ENCODE results near the gene ZNF749. TPM values are rescaled to one million over a fixed set of nuclear protein-coding genes. Genes with fewer than 3 reads are reported as not detected.

The ZNF749 gene
- total RNA-seq, 1 donor from 2014 or later = 7.8 TPM

DNA sequence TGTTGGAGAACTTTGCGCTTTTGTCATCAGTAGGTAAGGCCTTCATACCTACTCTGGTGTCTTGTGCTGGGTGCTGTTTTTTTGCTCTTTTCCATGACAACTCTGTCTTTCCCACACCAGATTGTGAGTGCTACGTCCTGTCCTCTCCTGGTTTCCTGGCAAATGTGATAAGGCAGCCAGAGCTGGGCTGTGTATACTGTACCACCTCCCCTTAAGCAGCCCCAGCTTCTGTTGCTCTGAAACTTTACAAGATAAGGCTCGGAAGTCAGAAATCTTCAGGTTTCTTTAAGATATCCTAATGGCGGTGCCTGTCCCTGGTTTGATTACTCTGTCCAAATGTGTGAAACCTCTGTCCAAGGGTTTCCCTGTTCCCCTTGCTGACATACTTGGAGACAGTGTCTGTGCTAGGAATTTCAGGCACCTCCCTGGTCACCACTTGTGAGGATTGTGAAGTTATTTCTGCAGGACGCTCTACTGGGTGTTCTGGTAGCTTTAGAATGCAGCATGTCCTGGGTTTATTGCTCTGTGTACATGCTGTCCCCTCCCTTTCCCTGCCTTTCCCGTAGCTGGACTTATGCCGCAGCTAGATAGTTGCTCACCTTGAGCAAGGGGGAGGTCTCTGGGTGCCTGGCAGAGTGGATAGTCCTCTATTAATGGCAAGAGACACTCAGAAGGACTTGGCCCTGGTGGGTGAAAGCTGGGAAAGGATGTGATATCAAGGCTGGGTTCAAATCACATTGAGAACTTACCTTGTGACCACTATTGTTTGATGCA lies 7.0 kb downstream of the ZNF749 start:
- Mint-ChIP-seq H3K4me1 (ENCODE audit: low read depth) (no peaks in the 10 kb centered on the region), H3K27ac (ENCODE audit: unreplicated experiment) (no peak overlapping the region), H3K4me3 (ENCODE audit: unreplicated experiment) (no peak overlapping the region), H3K9me3 (ENCODE audit: low read depth) (peaks cover 28% of the 10 kb centered on the region), H3K27me3 (ENCODE audit: low read depth) (no peaks in the 10 kb centered on the region), H3K36me3 (ENCODE audit: low read depth) (peaks cover 46% of the 10 kb centered on the region)
- TF ChIP-seq, protein P1, sequence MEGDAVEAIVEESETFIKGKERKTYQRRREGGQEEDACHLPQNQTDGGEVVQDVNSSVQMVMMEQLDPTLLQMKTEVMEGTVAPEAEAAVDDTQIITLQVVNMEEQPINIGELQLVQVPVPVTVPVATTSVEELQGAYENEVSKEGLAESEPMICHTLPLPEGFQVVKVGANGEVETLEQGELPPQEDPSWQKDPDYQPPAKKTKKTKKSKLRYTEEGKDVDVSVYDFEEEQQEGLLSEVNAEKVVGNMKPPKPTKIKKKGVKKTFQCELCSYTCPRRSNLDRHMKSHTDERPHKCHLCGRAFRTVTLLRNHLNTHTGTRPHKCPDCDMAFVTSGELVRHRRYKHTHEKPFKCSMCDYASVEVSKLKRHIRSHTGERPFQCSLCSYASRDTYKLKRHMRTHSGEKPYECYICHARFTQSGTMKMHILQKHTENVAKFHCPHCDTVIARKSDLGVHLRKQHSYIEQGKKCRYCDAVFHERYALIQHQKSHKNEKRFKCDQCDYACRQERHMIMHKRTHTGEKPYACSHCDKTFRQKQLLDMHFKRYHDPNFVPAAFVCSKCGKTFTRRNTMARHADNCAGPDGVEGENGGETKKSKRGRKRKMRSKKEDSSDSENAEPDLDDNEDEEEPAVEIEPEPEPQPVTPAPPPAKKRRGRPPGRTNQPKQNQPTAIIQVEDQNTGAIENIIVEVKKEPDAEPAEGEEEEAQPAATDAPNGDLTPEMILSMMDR (IDR thresholded peaks at IDR 0.05) = no peak
- DNase-seq (ENCODE audit: low spot score) = no peak

DNA sequence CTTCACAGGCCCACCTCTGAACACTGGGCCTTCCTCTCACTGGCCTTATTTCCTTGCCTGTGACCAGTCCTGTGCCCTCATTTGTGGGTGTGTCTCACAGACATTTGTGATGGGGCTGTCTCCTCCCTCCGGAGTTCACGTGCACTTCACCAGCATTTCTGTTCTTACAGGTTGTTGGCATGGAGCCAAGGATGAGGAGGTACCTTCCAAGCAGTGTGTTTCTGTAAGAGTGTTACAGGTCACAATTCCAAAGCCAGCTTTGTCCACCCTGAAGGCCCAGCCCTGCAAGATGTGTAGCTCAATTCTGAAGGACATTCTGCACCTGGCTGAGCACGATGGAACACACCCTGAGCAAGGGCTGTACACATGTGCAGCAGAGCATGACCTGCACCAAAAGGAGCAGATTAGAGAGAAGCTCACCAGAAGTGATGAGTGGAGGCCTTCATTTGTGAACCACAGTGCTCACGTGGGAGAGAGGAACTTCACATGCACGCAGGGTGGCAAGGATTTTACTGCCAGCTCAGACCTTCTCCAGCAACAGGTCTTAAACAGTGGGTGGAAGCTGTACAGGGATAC lies 8.1 kb downstream of the ZNF749 start:
- Mint-ChIP-seq H3K4me3 (ENCODE audit: unreplicated experiment) (no peak overlapping the region), H3K4me1 (ENCODE audit: low read depth) (no peaks in the 10 kb centered on the region), H3K9me3 (ENCODE audit: low read depth) (peaks cover 28% of the 10 kb centered on the region), H3K27me3 (ENCODE audit: low read depth) (no peaks in the 10 kb centered on the region), H3K27ac (ENCODE audit: unreplicated experiment) (no peak overlapping the region), H3K36me3 (ENCODE audit: low read depth) (peaks cover 46% of the 10 kb centered on the region)
- no peak for DNase-seq (ENCODE audit: low spot score)
- TF ChIP-seq, protein P1 (IDR thresholded peaks at IDR 0.05) = no peak

DNA sequence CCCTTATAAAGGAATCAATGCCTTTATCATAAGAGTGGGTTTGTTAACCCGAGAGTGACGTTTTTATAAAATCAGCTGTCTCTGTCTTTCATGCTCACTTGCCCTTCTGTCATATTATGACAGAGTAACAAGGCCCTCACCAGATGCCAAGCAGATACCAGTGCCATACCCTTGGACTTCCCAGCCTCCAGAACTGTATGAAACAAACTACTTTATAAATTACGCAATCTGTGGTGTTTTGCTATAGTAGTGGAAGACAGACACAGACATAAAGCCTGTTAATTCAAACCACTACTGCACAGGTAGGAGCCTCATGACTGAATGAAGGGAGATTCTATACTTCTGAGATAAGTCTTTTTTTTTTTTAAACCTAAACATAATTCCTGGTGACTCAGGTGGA lies 17.2 kb downstream of the ZNF749 start:
- Mint-ChIP-seq H3K36me3 (ENCODE audit: low read depth) (peaks cover 17% of the 10 kb centered on the region), H3K9me3 (ENCODE audit: low read depth) (peaks cover 30% of the 10 kb centered on the region), H3K4me1 (ENCODE audit: low read depth) (no peaks in the 10 kb centered on the region), H3K4me3 (ENCODE audit: unreplicated experiment) (no peak overlapping the region), H3K27ac (ENCODE audit: unreplicated experiment) (no peak overlapping the region), H3K27me3 (ENCODE audit: low read depth) (no peaks in the 10 kb centered on the region)
- TF ChIP-seq, protein P1 (IDR thresholded peaks at IDR 0.05) = no peak
- DNase-seq (ENCODE audit: low spot score) = no peak

- no peak overlapping the region for H3K27ac Mint-ChIP-seq (ENCODE audit: unreplicated experiment)
- H3K27me3 Mint-ChIP-seq (ENCODE audit: low read depth) = no peaks in the 10 kb centered on the region
- peaks cover 40% of the 10 kb centered on the region for H3K36me3 Mint-ChIP-seq (ENCODE audit: low read depth)
- no peak for DNase-seq (ENCODE audit: low spot score)
- no peaks in the 10 kb centered on the region for H3K4me1 Mint-ChIP-seq (ENCODE audit: low read depth)
- TF ChIP-seq, protein P1 (IDR thresholded peaks at IDR 0.05) = peak; percentile 41
- H3K9me3 Mint-ChIP-seq (ENCODE audit: low read depth) = peaks cover 69% of the 10 kb centered on the region
- no peak overlapping the region for H3K4me3 Mint-ChIP-seq (ENCODE audit: unreplicated experiment)
Measured at GRCh38 chr19:57465680-57466381, 30.7 kb downstream of the ZNF749 start.

DNA sequence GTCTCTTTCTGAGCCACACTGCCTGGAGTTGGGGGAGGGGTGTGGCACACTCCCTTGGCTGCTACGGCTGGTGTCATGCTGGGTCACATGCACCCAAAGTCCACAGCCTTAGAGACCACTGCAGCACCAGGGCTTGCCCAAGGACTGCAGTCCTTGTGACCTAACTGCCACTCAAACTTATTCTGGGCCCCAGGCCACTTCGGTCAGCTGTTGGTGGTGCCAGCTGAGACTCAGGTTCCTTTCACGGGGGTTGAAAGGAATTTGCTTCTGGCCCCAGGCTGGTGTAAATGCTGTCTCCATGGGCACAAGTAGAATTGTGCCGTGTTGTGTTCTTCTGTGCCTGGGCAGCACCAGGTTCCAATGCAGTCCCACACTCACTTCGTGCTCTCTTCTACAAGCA lies 31.4 kb downstream of the ZNF749 start:
- peaks cover 69% of the 10 kb centered on the region for H3K9me3 Mint-ChIP-seq (ENCODE audit: low read depth)
- DNase-seq (ENCODE audit: low spot score) = no peak
- H3K36me3 Mint-ChIP-seq (ENCODE audit: low read depth) = peaks cover 47% of the 10 kb centered on the region

More for the DNA sequence above, 31.4 kb downstream of the ZNF749 start:
- Mint-ChIP-seq H3K4me1 (ENCODE audit: low read depth) (no peaks in the 10 kb centered on the region), H3K27ac (ENCODE audit: unreplicated experiment) (no peak overlapping the region), H3K4me3 (ENCODE audit: unreplicated experiment) (no peak overlapping the region), H3K27me3 (ENCODE audit: low read depth) (no peaks in the 10 kb centered on the region)
- TF ChIP-seq, protein P1 (IDR thresholded peaks at IDR 0.05) = no peak

Measured in chondrocyte (in vitro differentiated cells).